ENCODE data around the gene LPAR2. TPM values are rescaled to one million over a fixed set of nuclear protein-coding genes. Genes with fewer than 3 reads are reported as not detected.

The LPAR2 gene
- polyA plus RNA-seq, 2 of the 4 experiments (the other 2 are of a cell fraction): 1.5 to 3.8 TPM

GRCh38 chr19:19628501-19629134, 598 bp upstream of the LPAR2 start (continued):
- TF ChIP-seq REST (IDR thresholded peaks at IDR 0.05): no peak

- TF ChIP-seq MYC (IDR thresholded peaks at IDR 0.05; ENCODE audit: borderline replicate concordance, low read length) (no peak), RFX5 (IDR thresholded peaks at IDR 0.05) (no peak), CBX8 (IDR thresholded peaks at IDR 0.05) (no peak), JUNB (IDR thresholded peaks at IDR 0.05) (no peak), POLR2A (IDR thresholded peaks at IDR 0.05; ENCODE audit: low read length) (no peak), ZNF302 (CRISPR knock-in tag; IDR thresholded peaks at IDR 0.05) (no peak), RNF2 (IDR thresholded peaks at IDR 0.05; ENCODE audit: borderline replicate concordance, low read depth) (no peak), NFE2L2 (conservative IDR thresholded peaks at IDR 0.05; ENCODE audit: low read length) (no peak), HOXA7 (CRISPR knock-in tag; IDR thresholded peaks at IDR 0.05) (no peak), CBX2 (IDR thresholded peaks at IDR 0.05; ENCODE audit: borderline replicate concordance, low read depth) (no peak)
These were observed 1.2 kb downstream of the LPAR2 start for GRCh38 chr19:19626516-19627472.

GRCh38 chr19:19624032-19624570, 3.9 kb downstream of the LPAR2 start:
- no peak for FAIRE-seq
- H3K4me2 ChIP-seq: no peak overlapping the region
- H3K27ac ChIP-seq: no peak overlapping the region
- 81% methylated on average over 13 of the region's 19 CpGs for WGBS (ENCODE audit: missing lambda C conversion rate)
- TF ChIP-seq RAD21 (conservative IDR thresholded peaks at IDR 0.05 in 1 of 2, IDR thresholded peaks at IDR 0.05 in 1 of 2): no peak
- TF ChIP-seq EP300 (IDR thresholded peaks at IDR 0.05): no peak
- TF ChIP-seq HMGXB4 (CRISPR knock-in tag; IDR thresholded peaks at IDR 0.05; ENCODE audit: borderline replicate concordance): no peak
- no peak for TF ChIP-seq ZFP36 (IDR thresholded peaks at IDR 0.05; ENCODE audit: borderline replicate concordance, partially characterized antibody)
- no peak for TF ChIP-seq FOXS1 (CRISPR knock-in tag; IDR thresholded peaks at IDR 0.05)
- no peak for TF ChIP-seq CEBPB (IDR thresholded peaks at IDR 0.05)
- TF ChIP-seq SREBF2 (IDR thresholded peaks at IDR 0.05): no peak
- TF ChIP-seq NR3C1 (IDR thresholded peaks at IDR 0.05): no peak
- TF ChIP-seq TP53 (CRISPR knock-in tag; IDR thresholded peaks at IDR 0.05): no peak
- no peak for TF ChIP-seq MYC (IDR thresholded peaks at IDR 0.05; ENCODE audit: borderline replicate concordance, low read length)
- TF ChIP-seq GATA3 (IDR thresholded peaks at IDR 0.05; ENCODE audit: borderline replicate concordance): no peak
- H3K9me3 ChIP-seq: no peaks in the 10 kb centered on the region
- no peak for DNase-seq (ENCODE audit: low read depth in 1 of 2, low spot score in 1 of 2)
- 0 out of 3 replicates have a peak, but pooled peaks cover 2% of the 10 kb centered on the region for H3K4me1 ChIP-seq
- POLR2A ChIA-PET: no interaction called here
- no peak for ATAC-seq
- H3K4me3 ChIP-seq: no peak overlapping the region
- CTCF ChIA-PET: no interaction called here

More at GRCh38 chr19:19626516-19627472, 1.2 kb downstream of the LPAR2 start:
- DNase-seq (ENCODE audit: low read depth in 1 of 2, low spot score in 1 of 2) (no peak), ATAC-seq (no peak), FAIRE-seq (no peak)
- ChIA-PET CTCF (interaction anchor here (0.7 to 1.7 kb wide), 4 partner anchors 17 to 94 kb away, joined by 3 to 5 read pairs (median 4); no protein-coding TSS in a partner anchor), POLR2A (no interaction called here)
- Histone ChIP-seq H3K9me3 (no peaks in the 10 kb centered on the region), H3K4me3 (no peak overlapping the region), H3K4me2 (no peak overlapping the region), H3K27ac (no peak overlapping the region), H3K4me1 (no peaks in the 10 kb centered on the region)
- 96% methylated on average over 29 of the region's 48 CpGs for WGBS (ENCODE audit: missing lambda C conversion rate)

Data from A549 (cell line).